SU-DHL-6 (cell line): ENCODE data around the gene LRRC4.

ENCODE experiments used
- EZH2phosphoT487 ChIP-seq: fragments of 200-600 bp; sonication (generic), shearing (Covaris generic); conservative IDR thresholded peaks from 2 replicates; pipeline ENCODE4 v1.6.1; 2018; ENCODE audit warnings: mild to moderate bottlenecking, antibody characterized with exemption, low read length, moderate library complexity, mixed read lengths
- TF ChIP-seq, protein P1 (sequence below): fragments of 200-600 bp; sonication (generic); IDR thresholded peaks from one replicate; pipeline ENCODE4 v1.5.1; 2017; ENCODE audit warnings: antibody characterized with exemption, mild to moderate bottlenecking, low read length, moderate library complexity; ENCODE audit not compliant: insufficient read depth, poor library complexity, severe bottlenecking

DNA sequence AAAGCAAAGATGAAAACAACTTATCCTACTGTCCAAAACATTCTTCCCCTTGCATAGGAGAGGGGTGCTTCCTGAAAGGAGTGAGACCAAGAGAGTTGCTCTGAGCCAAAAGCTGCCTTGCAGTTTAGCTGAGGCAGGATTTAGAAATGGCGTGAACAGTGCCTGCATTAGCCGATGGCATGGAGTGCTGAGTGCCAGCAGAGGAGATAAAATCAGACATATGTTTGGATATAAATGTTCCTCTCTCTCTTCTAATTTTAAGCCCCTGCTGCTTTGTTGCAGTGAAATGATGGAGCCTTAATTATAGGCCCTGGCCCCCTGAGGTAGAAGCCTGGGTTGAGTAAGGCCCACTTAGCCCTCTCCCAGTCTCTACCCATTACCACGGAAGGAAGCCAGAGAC is 7.1 kb downstream of the LRRC4 start:
- TF ChIP-seq, protein P1, sequence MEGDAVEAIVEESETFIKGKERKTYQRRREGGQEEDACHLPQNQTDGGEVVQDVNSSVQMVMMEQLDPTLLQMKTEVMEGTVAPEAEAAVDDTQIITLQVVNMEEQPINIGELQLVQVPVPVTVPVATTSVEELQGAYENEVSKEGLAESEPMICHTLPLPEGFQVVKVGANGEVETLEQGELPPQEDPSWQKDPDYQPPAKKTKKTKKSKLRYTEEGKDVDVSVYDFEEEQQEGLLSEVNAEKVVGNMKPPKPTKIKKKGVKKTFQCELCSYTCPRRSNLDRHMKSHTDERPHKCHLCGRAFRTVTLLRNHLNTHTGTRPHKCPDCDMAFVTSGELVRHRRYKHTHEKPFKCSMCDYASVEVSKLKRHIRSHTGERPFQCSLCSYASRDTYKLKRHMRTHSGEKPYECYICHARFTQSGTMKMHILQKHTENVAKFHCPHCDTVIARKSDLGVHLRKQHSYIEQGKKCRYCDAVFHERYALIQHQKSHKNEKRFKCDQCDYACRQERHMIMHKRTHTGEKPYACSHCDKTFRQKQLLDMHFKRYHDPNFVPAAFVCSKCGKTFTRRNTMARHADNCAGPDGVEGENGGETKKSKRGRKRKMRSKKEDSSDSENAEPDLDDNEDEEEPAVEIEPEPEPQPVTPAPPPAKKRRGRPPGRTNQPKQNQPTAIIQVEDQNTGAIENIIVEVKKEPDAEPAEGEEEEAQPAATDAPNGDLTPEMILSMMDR: no peak
- TF ChIP-seq EZH2phosphoT487: no peak
